Keratinocyte (primary cell): Measurements from ENCODE around the gene TNNC1. TPM values are rescaled to one million over a fixed set of nuclear protein-coding genes. Genes with fewer than 3 reads are reported as not detected.

Experiments used
- DNase-seq: peaks from one replicate; pipeline ENCODE4 v3.0.0-alpha.2; 2011; ENCODE audit warnings: low read depth, missing footprints, low spot score
- FAIRE-seq: peaks from 2 replicates; lab custom pipeline; 2011; peaks lifted over from hg19 to GRCh38; lab: Jason Lieb, UNC
- H2AFZ ChIP-seq: 2 replicates; pipeline ENCODE4 v1.6.0; 2012; ENCODE audit warnings: low read length, control low read depth, inconsistent platforms; ENCODE audit not compliant: control insufficient read depth
- H3K27ac ChIP-seq: 2 replicates; pipeline ENCODE4 v1.5.1; 2011; ENCODE audit warnings: low read length; ENCODE audit not compliant: control insufficient read depth, insufficient read depth
- H3K27me3 ChIP-seq: 3 replicates; pipeline ENCODE4 v1.6.0; 2011; ENCODE audit warnings: low read length; ENCODE audit not compliant: control insufficient read depth, insufficient read depth; ENCODE audit errors: extremely low read depth
- H3K36me3 ChIP-seq, 2 experiments: 2 replicates in 1 of 2; 3 replicates in 1 of 2; pipeline ENCODE4 v1.5.1; 2011; ENCODE audit warnings: low read length in 2 of 2, mild to moderate bottlenecking in 1 of 2; ENCODE audit not compliant: control insufficient read depth in 2 of 2, insufficient read depth in 2 of 2; ENCODE audit errors: extremely low read depth in 1 of 2
- H3K4me1 ChIP-seq: 3 replicates; pipeline ENCODE4 v1.5.1; 2011; ENCODE audit warnings: low read length; ENCODE audit not compliant: control insufficient read depth, insufficient read depth; ENCODE audit errors: extremely low read depth
- H3K4me2 ChIP-seq: 3 replicates; pipeline ENCODE4 v1.6.0; 2011; ENCODE audit warnings: low read depth, low read length; ENCODE audit not compliant: control insufficient read depth, insufficient read depth; ENCODE audit errors: extremely low read depth
- H3K4me3 ChIP-seq, 3 experiments: fragments of 200-600 bp in 1 of 3; sonication (generic) in 1 of 3; 2 replicates in 2 of 3; 3 replicates in 1 of 3; pipeline ENCODE4 v1.5.1; 2011 to 2016; ENCODE audit warnings: low read length in 3 of 3, mild to moderate bottlenecking in 3 of 3, control low read depth in 2 of 3, inconsistent platforms in 1 of 3, low read depth in 1 of 3, mixed read lengths in 1 of 3, mixed run types in 1 of 3, moderate library complexity in 1 of 3; ENCODE audit not compliant: control insufficient read depth in 2 of 3, insufficient read depth in 2 of 3; ENCODE audit errors: extremely low read depth in 1 of 3
- H3K79me2 ChIP-seq: 2 replicates; pipeline ENCODE4 v1.6.0; 2012; ENCODE audit warnings: low read length; ENCODE audit not compliant: control insufficient read depth, insufficient read depth
- H3K9ac ChIP-seq: 3 replicates; pipeline ENCODE4 v1.6.0; 2011; ENCODE audit warnings: low read length; ENCODE audit not compliant: control insufficient read depth, insufficient read depth; ENCODE audit errors: extremely low read depth
- H3K9me1 ChIP-seq: 3 replicates; pipeline ENCODE4 v1.6.0; 2011; ENCODE audit warnings: low read length; ENCODE audit not compliant: control insufficient read depth, insufficient read depth; ENCODE audit errors: extremely low read depth
- H3K9me3 ChIP-seq: 2 replicates; pipeline ENCODE4 v1.5.1; 2012; ENCODE audit warnings: low read depth, low read length; ENCODE audit not compliant: control insufficient read depth
- H4K20me1 ChIP-seq: 3 replicates; pipeline ENCODE4 v1.6.0; 2011; ENCODE audit warnings: low read length; ENCODE audit not compliant: control insufficient read depth, insufficient read depth; ENCODE audit errors: extremely low read depth
- EZH2 ChIP-seq: IDR thresholded peaks from one replicate; pipeline ENCODE4 v1.6.1; 2012; ENCODE audit warnings: inconsistent platforms, mild to moderate bottlenecking, low read length, moderate library complexity
- dilution Hi-C: fragments of 300-500 bp; cut with MboI; formaldehyde crosslinking; loops from one replicate; pipeline ENCODE4 v1.7.0; 2020; ENCODE audit warnings: low sequenced_read_pairs; ENCODE audit not compliant: extremely low pct_ligation_motif_present
- polyA plus RNA-seq, 5 experiments: library from polyadenylated mRNA; depleted of rRNA in 3 of 5; stranded (reverse) in 3 of 5; stranded (forward) in 1 of 5; unstranded in 1 of 5; fragments of >200 nt; gene quantifications; 1 replicate in 1 of 5; 2 replicates in 3 of 5; 3 replicates in 1 of 5; pipeline versions ENCODE4 v1.2.1 to v1.2.3, GENCODE V29; 2011 to 2012; ENCODE audit warnings: missing spikeins in 2 of 5, low read depth in 1 of 5, low replicate concordance in 1 of 5
- TF ChIP-seq, protein P1 (sequence below), 3 experiments: IDR thresholded peaks in 1 of 3; conservative IDR thresholded peaks in 1 of 3; optimal IDR thresholded peaks in 1 of 3; 2 replicates in 2 of 3; 3 replicates in 1 of 3; pipeline versions ENCODE3 to v1.5.1; 2011; ENCODE audit warnings: low read length in 3 of 3, mild to moderate bottlenecking in 3 of 3, moderate library complexity in 2 of 3, control low read depth in 1 of 3, inconsistent platforms in 1 of 3; ENCODE audit not compliant: insufficient read depth in 2 of 3; ENCODE audit errors: extremely low read depth in 1 of 3

Gene TNNC1
- polyA plus RNA-seq, 1 donor (not counting 4 experiments of a cell fraction or from before 2014, with no cell fraction given) = 0.33 TPM

- FAIRE-seq (peak; percentile 93), DNase-seq (no peak)
- H3K27me3 ChIP-seq = no peaks in the 10 kb centered on the region
- no peak overlapping the region for H2AFZ ChIP-seq
- H3K9me3 ChIP-seq = no peaks in the 10 kb centered on the region
- dilution Hi-C loops = no loop called here
- H3K4me1 ChIP-seq = peaks cover 1% of the 10 kb centered on the region
- no peak overlapping the region for H3K4me3 ChIP-seq
- TF ChIP-seq EZH2 = no peak
- TF ChIP-seq, protein P1, sequence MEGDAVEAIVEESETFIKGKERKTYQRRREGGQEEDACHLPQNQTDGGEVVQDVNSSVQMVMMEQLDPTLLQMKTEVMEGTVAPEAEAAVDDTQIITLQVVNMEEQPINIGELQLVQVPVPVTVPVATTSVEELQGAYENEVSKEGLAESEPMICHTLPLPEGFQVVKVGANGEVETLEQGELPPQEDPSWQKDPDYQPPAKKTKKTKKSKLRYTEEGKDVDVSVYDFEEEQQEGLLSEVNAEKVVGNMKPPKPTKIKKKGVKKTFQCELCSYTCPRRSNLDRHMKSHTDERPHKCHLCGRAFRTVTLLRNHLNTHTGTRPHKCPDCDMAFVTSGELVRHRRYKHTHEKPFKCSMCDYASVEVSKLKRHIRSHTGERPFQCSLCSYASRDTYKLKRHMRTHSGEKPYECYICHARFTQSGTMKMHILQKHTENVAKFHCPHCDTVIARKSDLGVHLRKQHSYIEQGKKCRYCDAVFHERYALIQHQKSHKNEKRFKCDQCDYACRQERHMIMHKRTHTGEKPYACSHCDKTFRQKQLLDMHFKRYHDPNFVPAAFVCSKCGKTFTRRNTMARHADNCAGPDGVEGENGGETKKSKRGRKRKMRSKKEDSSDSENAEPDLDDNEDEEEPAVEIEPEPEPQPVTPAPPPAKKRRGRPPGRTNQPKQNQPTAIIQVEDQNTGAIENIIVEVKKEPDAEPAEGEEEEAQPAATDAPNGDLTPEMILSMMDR (optimal IDR thresholded peaks at IDR 0.05 in 1 of 3, IDR thresholded peaks at IDR 0.05 in 1 of 3, conservative IDR thresholded peaks at IDR 0.05 in 1 of 3; ENCODE audit: extremely low read depth in 1 of 3, insufficient read depth in 2 of 3, low read length in 3 of 3) = peak; percentile 64 to 90 (median 78)
- H4K20me1 ChIP-seq = no peaks in the 10 kb centered on the region
- H3K27ac ChIP-seq = no peak overlapping the region
- H3K4me2 ChIP-seq = peak overlapping the region; percentile 6
- no peaks in the 10 kb centered on the region for H3K9me1 ChIP-seq
- no peaks in the 10 kb centered on the region for H3K79me2 ChIP-seq
- no peaks in the 10 kb centered on the region for H3K36me3 ChIP-seq
- no peak overlapping the region for H3K9ac ChIP-seq
Measured at GRCh38 chr3:52428151-52429005, 25.5 kb downstream of the TNNC1 start.

DNA sequence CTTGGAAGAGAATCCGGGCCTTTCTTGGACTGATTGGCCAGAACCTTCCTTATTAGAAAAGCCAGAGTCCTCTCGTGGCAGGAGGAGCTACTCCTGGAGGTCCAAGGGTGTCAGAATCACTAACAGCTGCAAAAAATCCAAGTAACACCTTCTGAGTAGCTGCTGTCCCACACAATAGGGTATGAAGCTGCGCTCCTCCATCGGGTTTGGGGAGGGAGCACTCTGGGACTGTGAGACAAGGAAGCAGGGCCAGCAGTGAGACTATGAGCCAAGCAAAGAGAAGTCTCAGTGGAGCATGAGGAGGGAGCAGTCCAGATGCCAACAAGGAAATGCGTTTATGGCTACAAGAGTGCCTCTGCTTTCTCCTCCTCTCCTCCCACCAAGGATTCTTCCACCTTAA, 30.7 kb downstream of the TNNC1 start:
- DNase-seq = no peak
- Histone ChIP-seq H3K79me2 (no peaks in the 10 kb centered on the region), H3K9me3 (no peaks in the 10 kb centered on the region), H3K27ac (no peak overlapping the region), H3K4me1 (no peaks in the 10 kb centered on the region), H3K4me2 (no peak overlapping the region), H2AFZ (no peak overlapping the region), H3K9ac (no peak overlapping the region), H3K4me3 (no peak overlapping the region), H3K9me1 (no peaks in the 10 kb centered on the region), H4K20me1 (no peaks in the 10 kb centered on the region), H3K36me3 (peaks cover 1 to 4% of the 10 kb centered on the region in 2 experiments), H3K27me3 (no peaks in the 10 kb centered on the region)
- dilution Hi-C loops = no loop called here
- peak; percentile 43 for FAIRE-seq
- TF ChIP-seq EZH2 = no peak
